Measurements from ENCODE around the gene AIF1. TPM values are rescaled to one million over a fixed set of nuclear protein-coding genes. Genes with fewer than 3 reads are reported as not detected.

AIF1 gene
- total RNA-seq, 3 donors from 2014 or later, result 26.9 to 54.1 (median 28.2) TPM

DNA sequence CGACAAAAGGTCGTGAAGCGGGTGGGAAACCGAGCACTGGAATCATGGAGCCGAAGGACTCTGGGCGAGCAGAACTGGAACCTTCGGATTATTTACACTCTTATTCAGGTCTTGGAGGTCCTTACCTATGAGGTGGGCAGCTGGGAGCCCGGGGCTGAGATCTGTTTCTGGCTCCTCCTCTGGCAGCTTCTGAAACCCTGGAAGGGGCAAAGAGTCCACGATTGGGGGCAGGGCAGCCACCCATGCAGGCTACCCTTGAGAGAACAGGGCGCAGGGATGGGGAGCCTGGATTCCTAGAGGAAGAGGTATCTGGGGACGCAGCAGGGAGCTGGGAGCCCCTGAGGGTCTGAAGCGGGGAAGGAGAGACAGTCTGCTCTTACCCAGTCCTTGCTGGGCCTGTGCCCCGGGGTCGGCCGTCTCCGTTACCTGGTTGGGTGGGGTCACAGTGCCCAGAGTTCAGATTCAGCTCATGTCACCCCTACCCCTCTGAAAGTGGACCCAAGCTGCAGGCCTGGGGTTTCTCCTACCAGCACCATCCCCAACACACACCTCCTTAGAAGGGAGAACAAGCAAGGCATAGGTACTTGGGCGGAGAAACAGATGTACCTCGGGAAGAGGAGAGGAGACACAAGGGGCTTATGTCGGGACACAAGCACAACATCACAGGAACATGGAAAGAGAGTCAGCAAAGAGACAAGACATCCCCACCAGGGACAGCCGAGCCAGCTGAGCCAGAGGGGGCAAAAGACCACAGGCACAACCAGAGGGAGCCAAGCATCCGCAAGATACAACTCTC, 33.4 kb upstream of the AIF1 start:
- peak overlapping the region; percentile 73 to 80 for H3K27ac ChIP-seq
- H3K4me1 ChIP-seq, result no peaks in the 10 kb centered on the region
- intact Hi-C loops (cut with DNase I; ENCODE audit: low total_unique reads), result no loop called here
- no peaks in the 10 kb centered on the region for H3K27me3 ChIP-seq
- peak overlapping the region; percentile 64 to 76 (median 76) for H3K4me3 ChIP-seq
- H3K36me3 ChIP-seq, result no peaks in the 10 kb centered on the region
- no peaks in the 10 kb centered on the region for H3K9me3 ChIP-seq
- DNase-seq (ENCODE audit: low spot score in 2 of 2), result no peak
- TF ChIP-seq POLR2A (IDR thresholded peaks at IDR 0.05), result no peak
- TF ChIP-seq POLR2AphosphoS5 (IDR thresholded peaks at IDR 0.05), result no peak
- TF ChIP-seq, protein P1, sequence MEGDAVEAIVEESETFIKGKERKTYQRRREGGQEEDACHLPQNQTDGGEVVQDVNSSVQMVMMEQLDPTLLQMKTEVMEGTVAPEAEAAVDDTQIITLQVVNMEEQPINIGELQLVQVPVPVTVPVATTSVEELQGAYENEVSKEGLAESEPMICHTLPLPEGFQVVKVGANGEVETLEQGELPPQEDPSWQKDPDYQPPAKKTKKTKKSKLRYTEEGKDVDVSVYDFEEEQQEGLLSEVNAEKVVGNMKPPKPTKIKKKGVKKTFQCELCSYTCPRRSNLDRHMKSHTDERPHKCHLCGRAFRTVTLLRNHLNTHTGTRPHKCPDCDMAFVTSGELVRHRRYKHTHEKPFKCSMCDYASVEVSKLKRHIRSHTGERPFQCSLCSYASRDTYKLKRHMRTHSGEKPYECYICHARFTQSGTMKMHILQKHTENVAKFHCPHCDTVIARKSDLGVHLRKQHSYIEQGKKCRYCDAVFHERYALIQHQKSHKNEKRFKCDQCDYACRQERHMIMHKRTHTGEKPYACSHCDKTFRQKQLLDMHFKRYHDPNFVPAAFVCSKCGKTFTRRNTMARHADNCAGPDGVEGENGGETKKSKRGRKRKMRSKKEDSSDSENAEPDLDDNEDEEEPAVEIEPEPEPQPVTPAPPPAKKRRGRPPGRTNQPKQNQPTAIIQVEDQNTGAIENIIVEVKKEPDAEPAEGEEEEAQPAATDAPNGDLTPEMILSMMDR (IDR thresholded peaks at IDR 0.05), result no peak

DNA sequence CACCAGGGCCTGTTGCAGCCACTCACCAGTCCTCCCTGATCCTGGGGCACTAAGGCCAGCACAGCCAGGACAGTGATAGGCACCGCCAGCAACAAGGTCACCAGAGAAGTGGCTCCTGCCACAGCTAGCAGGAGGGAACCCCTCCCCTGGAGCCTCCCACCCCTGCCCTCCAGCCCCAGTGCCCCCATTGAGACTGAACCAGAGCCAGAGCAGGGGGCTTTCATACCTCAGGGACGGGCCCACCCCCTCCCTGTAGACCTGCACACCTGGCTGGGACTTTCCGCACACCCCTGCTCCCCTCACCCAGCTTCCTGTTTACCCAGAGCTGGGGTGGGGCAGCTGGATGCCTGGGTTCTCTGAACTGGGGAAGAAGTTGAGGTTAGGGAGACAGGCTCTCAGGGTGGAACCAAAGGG, 32.8 kb upstream of the AIF1 start, which contains the start of gene LTB:
Gene LTB, minus strand, starts transcription at position 195 of the 414 bp plus-strand sequence. Its CDS starts 7 bp downstream, at position 188.
- Histone ChIP-seq H3K4me1 (no peaks in the 10 kb centered on the region), H3K27me3 (no peaks in the 10 kb centered on the region), H3K4me3 (peak within 1 kb of the TSS; percentile 64 to 76 (median 76)), H3K9me3 (no peaks in the 10 kb centered on the region), H3K27ac (peak within 1 kb of the TSS; percentile 73 to 80), H3K36me3 (no peaks in the 10 kb centered on the region)
- DNase-seq (ENCODE audit: low spot score in 2 of 2), result no peak
- TF ChIP-seq, protein P1 (IDR thresholded peaks at IDR 0.05), result no peak
- TF ChIP-seq POLR2AphosphoS5 (IDR thresholded peaks at IDR 0.05), result no peak
- TF ChIP-seq POLR2A (IDR thresholded peaks at IDR 0.05), result no peak
- intact Hi-C loops (cut with DNase I; ENCODE audit: low total_unique reads), result no loop called here

DNA sequence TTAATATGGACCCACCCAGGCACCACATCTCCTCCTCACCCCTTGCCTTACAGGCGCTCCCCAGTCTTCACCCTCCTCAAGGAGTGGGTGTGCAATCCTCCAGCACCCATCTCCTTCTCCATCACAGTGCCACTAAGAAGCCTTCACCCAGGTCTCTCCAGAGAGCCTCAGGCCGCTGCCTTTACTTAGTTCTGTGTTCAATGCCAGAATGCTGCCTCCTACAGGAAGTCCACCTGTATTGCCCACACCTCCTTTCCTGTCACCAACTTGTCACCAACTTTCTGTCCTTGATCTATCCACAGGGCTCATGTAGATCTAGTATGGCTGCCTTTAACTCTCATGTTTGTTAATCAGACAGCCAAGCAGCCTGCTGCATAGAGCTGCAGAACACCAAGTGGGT, 29.5 kb upstream of the AIF1 start:
- intact Hi-C loops (cut with DNase I; ENCODE audit: low total_unique reads), result no loop called here

DNA sequence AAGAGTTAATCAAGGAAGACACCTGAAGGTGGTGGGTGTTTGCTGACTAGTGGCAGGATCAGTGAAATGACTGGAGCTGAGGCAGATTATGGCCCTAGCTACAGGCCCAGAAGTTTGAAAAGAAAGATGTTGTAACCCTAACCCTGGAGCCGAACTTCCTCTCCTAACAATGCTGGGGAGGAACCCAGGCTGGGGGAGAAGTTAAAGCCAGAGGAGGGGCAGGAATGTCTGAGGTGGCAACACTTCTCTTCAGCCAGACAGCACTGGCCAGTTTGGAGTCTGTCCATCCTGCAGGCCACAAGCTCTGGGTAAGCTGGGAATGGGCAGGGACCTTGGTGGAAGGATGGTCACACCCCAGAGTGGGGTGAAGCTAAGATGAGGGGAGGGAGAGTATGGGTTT, 29.0 kb upstream of the AIF1 start, which contains the start of gene LST1:
Gene LST1, plus strand, starts transcription at position 270 of the 400 bp plus-strand sequence. CDS start 1,023 bp downstream, outside the sequence.
- H3K27me3 ChIP-seq, result no peaks in the 10 kb centered on the region
- no peaks in the 10 kb centered on the region for H3K36me3 ChIP-seq
- no peaks in the 10 kb centered on the region for H3K9me3 ChIP-seq
- TF ChIP-seq POLR2A (IDR thresholded peaks at IDR 0.05) (no peak), POLR2AphosphoS5 (IDR thresholded peaks at IDR 0.05) (no peak)
- TF ChIP-seq, protein P1 (IDR thresholded peaks at IDR 0.05), result no peak
- no peak within 1 kb of the TSS for H3K4me3 ChIP-seq
- no peaks in the 10 kb centered on the region for H3K4me1 ChIP-seq
- intact Hi-C loops (cut with DNase I; ENCODE audit: low total_unique reads), result no loop called here
- no peak within 1 kb of the TSS for H3K27ac ChIP-seq
- no peak for DNase-seq (ENCODE audit: low spot score in 2 of 2)

More for the DNA sequence above, 29.5 kb upstream of the AIF1 start:
- DNase-seq (ENCODE audit: low spot score in 2 of 2), result no peak
- Histone ChIP-seq H3K4me3 (no peak overlapping the region), H3K4me1 (no peaks in the 10 kb centered on the region), H3K9me3 (no peaks in the 10 kb centered on the region), H3K36me3 (no peaks in the 10 kb centered on the region), H3K27ac (no peak overlapping the region), H3K27me3 (no peaks in the 10 kb centered on the region)
- TF ChIP-seq POLR2AphosphoS5 (IDR thresholded peaks at IDR 0.05) (no peak), POLR2A (IDR thresholded peaks at IDR 0.05) (no peak)
- TF ChIP-seq, protein P1 (IDR thresholded peaks at IDR 0.05), result no peak

DNA sequence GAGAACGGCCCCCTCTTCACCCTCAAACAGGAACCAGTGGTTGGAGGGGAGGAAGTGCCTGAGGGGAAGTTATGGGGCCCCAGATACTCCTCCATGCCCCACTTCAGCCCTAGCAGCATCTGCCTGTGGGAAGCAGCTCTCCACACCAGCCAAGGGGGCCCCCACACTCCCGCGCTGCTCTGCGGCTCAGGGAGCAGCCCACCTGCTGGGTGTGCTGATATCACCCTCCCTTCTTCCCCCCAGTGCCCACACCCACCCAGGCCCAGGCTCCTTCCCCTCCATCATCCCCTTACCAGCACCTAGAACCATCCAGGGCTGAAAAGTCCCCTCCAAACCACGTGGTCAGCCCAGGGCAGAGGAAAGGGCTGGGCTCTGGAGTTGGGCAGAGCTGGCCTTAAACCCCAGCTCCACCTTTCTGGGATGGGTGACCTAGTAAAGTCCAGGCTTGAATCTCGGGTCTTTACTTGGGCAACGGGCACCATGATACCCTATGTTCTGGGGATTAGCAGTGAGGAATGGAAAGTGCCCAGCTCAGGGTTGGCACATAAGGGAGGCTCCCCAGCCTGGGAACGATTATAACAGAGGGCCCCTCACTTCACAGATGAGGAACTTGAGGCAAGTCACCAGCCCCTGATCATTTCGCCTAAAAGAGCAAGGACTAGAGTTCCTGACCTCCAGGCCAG, 28.3 kb upstream of the AIF1 start:
- DNase-seq (ENCODE audit: low spot score in 2 of 2), result no peak
- no peaks in the 10 kb centered on the region for H3K27me3 ChIP-seq
- no peak overlapping the region for H3K4me3 ChIP-seq
- H3K36me3 ChIP-seq, result no peaks in the 10 kb centered on the region
- intact Hi-C loops (cut with DNase I; ENCODE audit: low total_unique reads), result no loop called here
- H3K4me1 ChIP-seq, result no peaks in the 10 kb centered on the region
- H3K9me3 ChIP-seq, result no peaks in the 10 kb centered on the region
- H3K27ac ChIP-seq, result no peak overlapping the region
- TF ChIP-seq POLR2AphosphoS5 (IDR thresholded peaks at IDR 0.05) (no peak), POLR2A (IDR thresholded peaks at IDR 0.05) (no peak)
- TF ChIP-seq, protein P1 (IDR thresholded peaks at IDR 0.05), result no peak

Measured in breast epithelium (tissue), 4 donors.